ENCODE data around the gene CTNNA3. TPM values are rescaled to one million over a fixed set of nuclear protein-coding genes. Genes with fewer than 3 reads are reported as not detected.

Gene CTNNA3
- total and polyA plus RNA-seq, 10 donors, result 0.03 to 2.4 (median 0.76) TPM; not detected in 1

- Histone ChIP-seq H3K4me1 (no peaks in the 10 kb centered on the region), H3K36me3 (no peaks in the 10 kb centered on the region), H3K27me3 (replicated peaks in 1 of 7) (no peaks in the 10 kb centered on the region), H3K27ac (no peak overlapping the region), H3K4me3 (no peak overlapping the region), H3K9me3 (no peaks in the 10 kb centered on the region)
- 77 to 90% (median 79%) methylated on average over 4 of the region's 4 CpGs for WGBS, 5 donors
- TF ChIP-seq CTCF (IDR thresholded peaks at IDR 0.05 in 8 of 11, conservative IDR thresholded peaks at IDR 0.05 in 3 of 11) (no peak), POLR2A (IDR thresholded peaks at IDR 0.05) (no peak), POLR2AphosphoS5 (IDR thresholded peaks at IDR 0.05) (no peak)
- intact Hi-C loops (cut with DNase I; ENCODE audit: low total_unique reads), result no loop called here
- DNase-seq, result no peak
Observed at GRCh38 chr10:66772548-66773471, 923.2 kb downstream of the CTNNA3 start.

GRCh38 chr10:66767707-66768106 lies 928.3 kb downstream of the CTNNA3 start:
- intact Hi-C loops (cut with DNase I; ENCODE audit: low total_unique reads), result no loop called here
- Histone ChIP-seq H3K4me3 (no peak overlapping the region), H3K9me3 (no peaks in the 10 kb centered on the region), H3K27ac (no peak overlapping the region), H3K36me3 (no peaks in the 10 kb centered on the region), H3K4me1 (no peaks in the 10 kb centered on the region), H3K27me3 (replicated peaks in 1 of 7) (no peaks in the 10 kb centered on the region)
- TF ChIP-seq CTCF (IDR thresholded peaks at IDR 0.05 in 8 of 11, conservative IDR thresholded peaks at IDR 0.05 in 3 of 11) (no peak), POLR2AphosphoS5 (IDR thresholded peaks at IDR 0.05) (no peak), POLR2A (IDR thresholded peaks at IDR 0.05) (no peak)
- no peak for DNase-seq
- 4 to 61% (median 54%) methylated on average over 2 of the region's 2 CpGs for WGBS, 5 donors

- intact Hi-C loops (cut with DNase I; ENCODE audit: low total_unique reads), result no loop called here
Observed at GRCh38 chr10:66762218-66762729, 933.7 kb downstream of the CTNNA3 start.

More at GRCh38 chr10:66762218-66762729, 933.7 kb downstream of the CTNNA3 start:
- Histone ChIP-seq H3K4me3 (no peak overlapping the region), H3K27me3 (replicated peaks in 1 of 7) (no peaks in the 10 kb centered on the region), H3K4me1 (no peaks in the 10 kb centered on the region), H3K27ac (no peak overlapping the region), H3K9me3 (no peaks in the 10 kb centered on the region), H3K36me3 (no peaks in the 10 kb centered on the region)
- no peak for DNase-seq
- WGBS, 5 donors, result 75 to 94% (median 78%) methylated on average over 4 of the region's 4 CpGs
- TF ChIP-seq CTCF (IDR thresholded peaks at IDR 0.05 in 8 of 11, conservative IDR thresholded peaks at IDR 0.05 in 3 of 11) (no peak), POLR2AphosphoS5 (IDR thresholded peaks at IDR 0.05) (no peak), POLR2A (IDR thresholded peaks at IDR 0.05) (no peak)

Measured in spleen (tissue), 11 donors.